ENCODE data around the gene AQP1. TPM values are rescaled to one million over a fixed set of nuclear protein-coding genes. Genes with fewer than 3 reads are reported as not detected.

Gene AQP1
- total RNA-seq, 1 donor: 25.0 TPM

- DNase-seq (ENCODE audit: low read depth): no peak
- no peak for TF ChIP-seq CTCF (IDR thresholded peaks at IDR 0.05; ENCODE audit: insufficient read depth, low read depth, low read length)
Observed at GRCh38 chr7:30881448-30881847, 30.2 kb upstream of the AQP1 start.

GRCh38 chr7:30884881-30885280 is 26.8 kb upstream of the AQP1 start:
- H3K4me3 ChIP-seq (ENCODE audit: low read depth, low read length): no peak overlapping the region
- no peak for DNase-seq (ENCODE audit: low read depth)
- TF ChIP-seq CTCF (IDR thresholded peaks at IDR 0.05; ENCODE audit: insufficient read depth, low read depth, low read length): no peak

More at GRCh38 chr7:30881448-30881847, 30.2 kb upstream of the AQP1 start:
- H3K4me3 ChIP-seq (ENCODE audit: low read depth, low read length): no peak overlapping the region

GRCh38 chr7:30886608-30887011 is 25.0 kb upstream of the AQP1 start:
- peak; percentile 85 for DNase-seq (ENCODE audit: low read depth)
- H3K4me3 ChIP-seq (ENCODE audit: low read depth, low read length): no peak overlapping the region
- TF ChIP-seq CTCF (IDR thresholded peaks at IDR 0.05; ENCODE audit: insufficient read depth, low read depth, low read length): no peak

DNA sequence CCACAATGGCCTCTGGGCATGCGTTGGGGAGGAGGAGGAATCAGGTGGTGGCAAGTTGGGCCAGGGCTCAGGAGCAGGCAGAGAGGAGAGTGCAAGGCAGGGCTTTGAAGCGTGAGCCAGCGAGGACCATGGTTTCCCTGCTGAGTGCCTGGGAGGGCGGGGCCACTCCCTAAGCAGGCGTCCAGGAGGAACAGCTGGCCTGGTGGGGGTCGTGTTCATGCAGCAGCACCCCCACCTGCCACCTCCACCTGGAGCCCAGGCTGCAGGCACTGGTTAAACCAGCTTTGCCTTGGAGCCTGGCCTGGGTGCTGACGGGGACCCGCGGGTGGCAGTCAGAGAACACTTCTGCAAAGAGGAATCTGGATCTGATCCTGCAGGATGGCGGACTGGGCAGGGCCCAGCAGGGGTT is 24.2 kb upstream of the AQP1 start:
- H3K4me3 ChIP-seq (ENCODE audit: low read depth, low read length): no peak overlapping the region
- no peak for DNase-seq (ENCODE audit: low read depth)
- no peak for TF ChIP-seq CTCF (IDR thresholded peaks at IDR 0.05; ENCODE audit: insufficient read depth, low read depth, low read length)

DNA sequence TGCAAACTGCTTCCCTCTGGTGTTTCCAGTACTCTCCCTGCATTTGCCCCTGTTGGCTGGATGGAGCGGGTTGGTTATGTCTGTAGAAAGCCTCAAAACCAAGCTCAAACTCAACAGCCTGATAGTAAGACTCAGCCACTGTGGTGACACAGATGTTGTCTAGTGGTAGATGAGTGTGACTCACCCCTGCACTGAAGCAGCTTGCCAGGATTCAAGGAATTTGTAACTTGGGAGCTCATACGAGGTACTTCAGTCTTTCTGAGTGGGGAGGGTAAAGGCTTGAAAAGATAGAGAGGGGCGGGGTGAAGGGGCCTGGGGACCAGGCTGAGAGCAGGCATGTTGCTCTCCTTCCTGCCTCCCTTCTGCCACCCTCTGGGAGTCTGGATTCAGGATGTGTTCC is 22.9 kb upstream of the AQP1 start:
- peak; percentile 81 for DNase-seq (ENCODE audit: low read depth)
- no peak overlapping the region for H3K4me3 ChIP-seq (ENCODE audit: low read depth, low read length)
- TF ChIP-seq CTCF (IDR thresholded peaks at IDR 0.05; ENCODE audit: insufficient read depth, low read depth, low read length): no peak

DNA sequence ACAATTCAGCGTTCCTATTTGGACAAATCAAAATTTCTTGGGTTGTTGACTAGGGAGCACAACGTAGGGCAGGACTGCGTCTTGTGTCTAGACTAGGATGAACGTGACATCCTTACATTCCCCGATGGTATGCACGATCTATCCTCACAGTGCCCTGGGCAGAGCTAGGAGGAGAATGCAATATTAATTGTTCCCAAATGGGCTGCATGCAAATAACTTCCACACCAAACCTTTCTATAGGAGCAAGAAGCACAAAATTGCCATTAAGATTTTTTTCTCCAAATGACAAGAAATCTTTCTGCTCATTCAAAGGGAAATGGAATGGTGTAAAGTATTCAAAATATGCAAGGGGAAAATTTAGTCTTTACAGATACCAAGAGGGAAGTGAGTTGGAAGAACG is 21.4 kb upstream of the AQP1 start:
- H3K4me3 ChIP-seq (ENCODE audit: low read depth, low read length): no peak overlapping the region
- TF ChIP-seq CTCF (IDR thresholded peaks at IDR 0.05; ENCODE audit: insufficient read depth, low read depth, low read length): no peak
- no peak for DNase-seq (ENCODE audit: low read depth)

DNA sequence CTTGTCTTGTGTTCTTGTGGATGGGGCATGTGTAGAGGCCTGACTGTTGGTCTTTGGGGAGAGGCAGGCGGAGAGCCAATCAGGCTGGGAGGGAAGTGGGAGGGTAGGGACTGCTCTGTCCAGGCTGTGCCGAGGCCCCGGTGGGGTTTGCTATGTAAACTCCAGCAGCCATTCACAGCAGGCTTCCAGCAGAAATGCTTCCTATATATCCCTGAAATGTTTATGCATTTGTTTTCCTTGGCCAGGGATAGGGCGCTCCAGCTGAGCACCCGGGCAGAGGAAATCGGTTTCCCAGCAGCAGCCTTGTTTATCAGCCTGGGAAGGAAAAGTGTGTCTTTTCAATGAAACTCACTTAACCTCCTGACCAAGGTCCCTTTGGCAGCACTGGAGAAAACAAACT is 18.3 kb upstream of the AQP1 start:
- TF ChIP-seq CTCF (IDR thresholded peaks at IDR 0.05; ENCODE audit: insufficient read depth, low read depth, low read length): no peak
- no peak overlapping the region for H3K4me3 ChIP-seq (ENCODE audit: low read depth, low read length)
- peak; percentile 65 for DNase-seq (ENCODE audit: low read depth)

Data from fibroblast of villous mesenchyme (primary cell).